Measurements from ENCODE around the gene MRPL52. TPM values are rescaled to one million over a fixed set of nuclear protein-coding genes. Genes with fewer than 3 reads are reported as not detected.

The MRPL52 gene
- total and polyA plus RNA-seq, 2 of the 13 experiments (the other 11 are each of a cell fraction or from before 2014, with no cell fraction given) = 118 to 329 TPM

DNA sequence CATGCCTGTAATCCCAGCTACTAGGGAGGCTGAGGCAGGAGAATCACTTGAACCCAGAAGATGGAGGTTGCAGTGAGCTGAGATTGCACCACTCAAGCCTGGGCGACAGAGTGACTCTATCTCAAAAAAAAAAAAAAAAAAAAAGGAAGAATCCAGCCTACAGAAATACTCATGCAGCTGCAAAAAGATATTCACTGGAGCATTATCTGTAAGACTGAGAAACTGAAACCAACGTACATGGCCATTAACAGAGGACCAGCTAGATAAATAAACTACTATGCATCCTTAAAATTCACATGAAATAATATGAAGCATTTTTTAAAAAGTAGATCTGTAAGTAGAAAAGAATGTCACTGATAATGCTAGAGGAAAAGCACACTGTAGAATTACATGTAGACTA lies 18.0 kb upstream of the MRPL52 start:
- CTCF ChIA-PET (ENCODE audit: low intra/inter-chr PET ratio, low total read pairs) = no interaction called here
- intact Hi-C loops (cut with micrococcal nuclease; ENCODE audit: unreplicated experiment) = no loop called here

DNA sequence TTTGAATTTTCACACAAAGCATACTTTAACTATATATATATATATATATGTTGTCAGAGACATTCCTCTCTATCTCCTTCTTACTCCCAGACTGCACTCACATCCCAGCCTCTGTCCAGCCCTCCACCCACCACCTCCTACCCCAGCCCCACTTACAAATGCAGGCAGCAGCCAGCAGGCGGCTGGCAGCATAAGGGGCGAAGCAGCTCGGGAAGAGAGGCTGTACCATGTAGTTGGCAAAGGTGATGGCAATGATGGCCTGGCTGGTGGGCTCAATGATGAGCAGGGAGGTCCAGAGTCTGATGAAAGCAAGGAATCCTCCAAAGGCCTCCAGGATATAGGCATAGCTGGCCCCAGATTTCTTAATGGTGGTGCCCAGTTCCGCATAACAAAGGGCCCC lies 16.9 kb upstream of the MRPL52 start:
- POLR2A ChIA-PET = interaction anchor here (0.9 to 1.6 kb wide), 4 partner anchors 10 to 46 kb away, joined by 3 to 6 read pairs (median 4); partner anchors contain the start of gene OXA1L
- no TSS peak for BruUV-seq (replicated peaks)
- H3K4me3 ChIP-seq (replicated peaks in 1 of 3; ENCODE audit: insufficient read depth in 1 of 3, low read depth in 2 of 3, low read length in 3 of 3) = no peak overlapping the region

More for the DNA sequence above, 18.0 kb upstream of the MRPL52 start:
- WGBS (ENCODE audit: low lambda C conversion rate) = 30% methylated on average over 2 of the region's 2 CpGs
- POLR2A ChIA-PET = interaction anchor here (0.8 to 1.6 kb wide), 3 partner anchors 9 to 23 kb away, joined by 3 to 5 read pairs (median 3); no protein-coding TSS in a partner anchor
- H2AFZ ChIP-seq (ENCODE audit: low read length) = no peak overlapping the region
- no peaks in the 10 kb centered on the region; a peak in 1 of 5 replicates for H3K27me3 ChIP-seq (ENCODE audit: control insufficient read depth in 1 of 2, insufficient read depth in 2 of 2, low read length in 2 of 2)
- no TSS peak for BruUV-seq (replicated peaks)
- H3K79me2 ChIP-seq (ENCODE audit: insufficient read depth, low read length) = no peaks in the 10 kb centered on the region
- TF ChIP-seq ARNT2 (CRISPR knock-in tag; IDR thresholded peaks at IDR 0.05; ENCODE audit: low read depth) = no peak
- TF ChIP-seq KDM2A (CRISPR knock-in tag; IDR thresholded peaks at IDR 0.05; ENCODE audit: borderline replicate concordance, low read depth) = no peak
- TF ChIP-seq, protein P1, sequence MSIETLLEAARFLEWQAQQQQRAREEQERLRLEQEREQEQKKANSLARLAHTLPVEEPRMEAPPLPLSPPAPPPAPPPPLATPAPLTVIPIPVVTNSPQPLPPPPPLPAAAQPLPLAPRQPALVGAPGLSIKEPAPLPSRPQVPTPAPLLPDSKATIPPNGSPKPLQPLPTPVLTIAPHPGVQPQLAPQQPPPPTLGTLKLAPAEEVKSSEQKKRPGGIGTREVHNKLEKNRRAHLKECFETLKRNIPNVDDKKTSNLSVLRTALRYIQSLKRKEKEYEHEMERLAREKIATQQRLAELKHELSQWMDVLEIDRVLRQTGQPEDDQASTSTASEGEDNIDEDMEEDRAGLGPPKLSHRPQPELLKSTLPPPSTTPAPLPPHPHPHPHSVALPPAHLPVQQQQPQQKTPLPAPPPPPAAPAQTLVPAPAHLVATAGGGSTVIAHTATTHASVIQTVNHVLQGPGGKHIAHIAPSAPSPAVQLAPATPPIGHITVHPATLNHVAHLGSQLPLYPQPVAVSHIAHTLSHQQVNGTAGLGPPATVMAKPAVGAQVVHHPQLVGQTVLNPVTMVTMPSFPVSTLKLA (IDR thresholded peaks at IDR 0.05) = no peak
- TF ChIP-seq KMT2B (CRISPR knock-in tag; IDR thresholded peaks at IDR 0.05) = no peak
- peak; percentile 67 for TF ChIP-seq ATF7 (IDR thresholded peaks at IDR 0.05)
- no peak for TF ChIP-seq ATF7 (CRISPR knock-in tag; IDR thresholded peaks at IDR 0.05)
- no peak for TF ChIP-seq ZNF782 (CRISPR knock-in tag; IDR thresholded peaks at IDR 0.05; ENCODE audit: borderline replicate concordance)
- H3K4me2 ChIP-seq (ENCODE audit: low read depth, low read length) = no peak overlapping the region
- in situ Hi-C loops (cut with HindIII; ENCODE audit: extremely low pct_ligation_motif_present, low pct_unique_long_range_greater_than_20kb) = no loop called here
- no peaks in the 10 kb centered on the region for H4K20me1 ChIP-seq (ENCODE audit: insufficient read depth, low read length)
- peaks cover 46% of the 10 kb centered on the region for H3K4me1 ChIP-seq (ENCODE audit: insufficient read depth, low read length)
- no peak overlapping the region for H3K4me3 ChIP-seq (replicated peaks in 1 of 3; ENCODE audit: insufficient read depth in 1 of 3, low read depth in 2 of 3, low read length in 3 of 3)
- DNase-seq (ENCODE audit: low spot score) = no peak
- no peak overlapping the region for H3K9ac ChIP-seq (ENCODE audit: insufficient read depth, low read depth, low read length)
- H3K9me3 ChIP-seq (ENCODE audit: low read length) = no peaks in the 10 kb centered on the region
- FAIRE-seq = no peak
- no peaks in the 10 kb centered on the region for H3K36me3 ChIP-seq (replicated peaks in 1 of 2; ENCODE audit: control insufficient read depth in 1 of 2, insufficient read depth in 2 of 2, low read length in 2 of 2)
- no peak overlapping the region for H3K27ac ChIP-seq (ENCODE audit: extremely low read length, insufficient read depth, low read length)
- ATAC-seq = no peak

More for the DNA sequence above, 16.9 kb upstream of the MRPL52 start:
- Histone ChIP-seq H3K36me3 (replicated peaks in 1 of 2; ENCODE audit: control insufficient read depth in 1 of 2, insufficient read depth in 2 of 2, low read length in 2 of 2) (no peaks in the 10 kb centered on the region), H3K9me3 (ENCODE audit: low read length) (no peaks in the 10 kb centered on the region), H2AFZ (ENCODE audit: low read length) (no peak overlapping the region), H3K4me1 (ENCODE audit: insufficient read depth, low read length) (peaks cover 36% of the 10 kb centered on the region), H3K27me3 (ENCODE audit: control insufficient read depth in 1 of 2, insufficient read depth in 2 of 2, low read length in 2 of 2) (no peaks in the 10 kb centered on the region; a peak in 1 of 5 replicates), H3K9ac (ENCODE audit: insufficient read depth, low read depth, low read length) (no peak overlapping the region), H3K79me2 (ENCODE audit: insufficient read depth, low read length) (no peaks in the 10 kb centered on the region), H3K4me2 (ENCODE audit: low read depth, low read length) (no peak overlapping the region), H4K20me1 (ENCODE audit: insufficient read depth, low read length) (no peaks in the 10 kb centered on the region), H3K27ac (ENCODE audit: extremely low read length, insufficient read depth, low read length) (no peak overlapping the region)
- no peak for DNase-seq (ENCODE audit: low spot score)
- CTCF ChIA-PET (ENCODE audit: low intra/inter-chr PET ratio, low total read pairs) = interaction anchor here (1.2 kb wide), 1 partner anchor 41 kb away, joined by 4 read pairs; no protein-coding TSS in a partner anchor
- intact Hi-C loops (cut with micrococcal nuclease; ENCODE audit: unreplicated experiment) = no loop called here
- in situ Hi-C loops (cut with HindIII; ENCODE audit: extremely low pct_ligation_motif_present, low pct_unique_long_range_greater_than_20kb) = no loop called here
- TF ChIP-seq ZNF547 (CRISPR knock-in tag; IDR thresholded peaks at IDR 0.05) (no peak), ZNF564 (CRISPR knock-in tag; IDR thresholded peaks at IDR 0.05) (no peak), RBFOX2 (IDR thresholded peaks at IDR 0.05; ENCODE audit: low read depth, low read length) (no peak), ZNF563 (CRISPR knock-in tag; IDR thresholded peaks at IDR 0.05) (no peak), ZNF513 (CRISPR knock-in tag; conservative IDR thresholded peaks at IDR 0.05) (no peak), ETV6 (CRISPR knock-in tag; conservative IDR thresholded peaks at IDR 0.05) (no peak), ZNF572 (CRISPR knock-in tag; IDR thresholded peaks at IDR 0.05) (peak; percentile 87; the same call in 1 of the 2 replicates)
- TF ChIP-seq, protein P2, sequence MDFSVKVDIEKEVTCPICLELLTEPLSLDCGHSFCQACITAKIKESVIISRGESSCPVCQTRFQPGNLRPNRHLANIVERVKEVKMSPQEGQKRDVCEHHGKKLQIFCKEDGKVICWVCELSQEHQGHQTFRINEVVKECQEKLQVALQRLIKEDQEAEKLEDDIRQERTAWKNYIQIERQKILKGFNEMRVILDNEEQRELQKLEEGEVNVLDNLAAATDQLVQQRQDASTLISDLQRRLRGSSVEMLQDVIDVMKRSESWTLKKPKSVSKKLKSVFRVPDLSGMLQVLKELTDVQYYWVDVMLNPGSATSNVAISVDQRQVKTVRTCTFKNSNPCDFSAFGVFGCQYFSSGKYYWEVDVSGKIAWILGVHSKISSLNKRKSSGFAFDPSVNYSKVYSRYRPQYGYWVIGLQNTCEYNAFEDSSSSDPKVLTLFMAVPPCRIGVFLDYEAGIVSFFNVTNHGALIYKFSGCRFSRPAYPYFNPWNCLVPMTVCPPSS (IDR thresholded peaks at IDR 0.05) = no peak
- no peak for FAIRE-seq
- WGBS (ENCODE audit: low lambda C conversion rate) = 72% methylated on average over 4 of the region's 4 CpGs
- ATAC-seq = peak; percentile 76

Data from HepG2 (cell line).